Lung (tissue), 12 donors: Measurements from ENCODE around the gene PXYLP1. TPM values are rescaled to one million over a fixed set of nuclear protein-coding genes. Genes with fewer than 3 reads are reported as not detected.
A peak's percentile ranks its signal among the peaks of the same experiment; 100 is the strongest.

Experiments used
- ATAC-seq: fragments of 200-7000 bp; cut with Tn5 transposase; one replicate; pipeline ENCODE4 v1.9.1; 2020; ENCODE audit warnings: moderate number of reproducible peaks; ENCODE audit not compliant: insufficient read depth, low FRiP score
- DNase-seq, 3 donors: peaks; one replicate each; pipeline ENCODE4 v3.0.0-alpha.2; 2013 to 2017
- H3K27ac ChIP-seq, 2 donors: one replicate each; pipeline ENCODE4 v1.5.1; 2013; ENCODE audit warnings: mild to moderate bottlenecking in 2 of 2, moderate library complexity in 2 of 2, control low read depth in 1 of 2, inconsistent platforms in 1 of 2, low read depth in 1 of 2, low read length in 1 of 2
- H3K27me3 ChIP-seq, 3 donors: one replicate each; pipeline ENCODE4 v1.5.1; 2013; ENCODE audit warnings: low read length in 2 of 3; ENCODE audit not compliant: control insufficient read depth in 3 of 3, insufficient read depth in 3 of 3
- H3K36me3 ChIP-seq, 4 donors: one replicate each; pipeline ENCODE4 v1.5.1; 2013; ENCODE audit warnings: low read length in 4 of 4, mild to moderate bottlenecking in 1 of 4, moderate library complexity in 1 of 4; ENCODE audit not compliant: control insufficient read depth in 4 of 4, insufficient read depth in 4 of 4
- H3K4me1 ChIP-seq, 5 donors: one replicate each; pipeline ENCODE4 v1.5.1; 2013; ENCODE audit warnings: low read length in 5 of 5, mild to moderate bottlenecking in 2 of 5, moderate library complexity in 1 of 5; ENCODE audit not compliant: control insufficient read depth in 5 of 5, insufficient read depth in 5 of 5
- H3K4me3 ChIP-seq: one replicate; pipeline ENCODE4 v1.5.1; 2013; ENCODE audit warnings: mild to moderate bottlenecking, control low read depth, moderate library complexity
- H3K9ac ChIP-seq, 2 donors: one replicate each; pipeline ENCODE4 v1.5.1; 2013; ENCODE audit warnings: low read length in 2 of 2, control low read depth in 1 of 2; ENCODE audit not compliant: insufficient read depth in 1 of 2
- H3K9me3 ChIP-seq, 4 donors: one replicate each; pipeline ENCODE4 v1.5.1; 2013; ENCODE audit warnings: low read length in 3 of 4, mild to moderate bottlenecking in 1 of 4, moderate library complexity in 1 of 4; ENCODE audit not compliant: control insufficient read depth in 4 of 4, insufficient read depth in 3 of 4
- CTCF ChIP-seq: IDR thresholded peaks from 2 replicates; pipeline ENCODE4 v1.5.1; 2012; ENCODE audit warnings: mild to moderate bottlenecking; ENCODE audit errors: control extremely low read depth, extremely low read depth
- WGBS, 2 donors: extraction: QIAGEN DNeasy Blood & Tissue Kit; methylation state at CpG; one replicate each; pipeline ENCODE4 v1.1.7; 2013; 5-methylcytosine and 5-hydroxymethylcytosine counted together
- polyA plus RNA-seq, 2 donors: library from polyadenylated mRNA; stranded (reverse); fragments of 200-250 nt; gene quantifications; one replicate each; pipeline ENCODE4 v1.2.1, GENCODE V29; 2013
- total RNA-seq, 2 donors: library from RNA; depleted of rRNA in 1 of 2; stranded (reverse); fragments of >200 nt in 1 of 2; gene quantifications; one replicate each; pipeline ENCODE4 v1.2.1, GENCODE V29; 2014 to 2021
- donor health status: control.
- donor health status: control.
- donor health status: Bipolar disorder and iron deficiency.
- donor health status: healthy.
- donor health status: DM: yes; HTN: yes; CAD: no.

The PXYLP1 gene
- total and polyA plus RNA-seq, 4 donors: 6.3 to 17.8 (median 7.4) TPM

GRCh38 chr3:141274411-141275031, 42.9 kb downstream of the PXYLP1 start:
- TF ChIP-seq CTCF: no peak
- no peak for ATAC-seq
- H3K36me3 ChIP-seq: peaks cover 0 to 2% (median 0%) of the 10 kb centered on the region in 4 donors
- no peaks in the 10 kb centered on the region for H3K27me3 ChIP-seq
- H3K9ac ChIP-seq: no peak overlapping the region
- H3K4me1 ChIP-seq: peaks cover 0 to 10% (median 0%) of the 10 kb centered on the region in 5 donors
- WGBS, 2 donors: 90 to 92% methylated on average over 10 of the region's 10 CpGs
- no peak overlapping the region for H3K4me3 ChIP-seq
- no peaks in the 10 kb centered on the region for H3K9me3 ChIP-seq
- no peak overlapping the region for H3K27ac ChIP-seq
- DNase-seq: no peak

- Histone ChIP-seq H3K27me3 (no peaks in the 10 kb centered on the region), H3K9me3 (no peaks in the 10 kb centered on the region), H3K9ac (no peak overlapping the region), H3K4me1 (peaks cover 0 to 10% (median 0%) of the 10 kb centered on the region in 5 donors), H3K4me3 (no peak overlapping the region), H3K36me3 (peaks cover 0 to 2% (median 0%) of the 10 kb centered on the region in 4 donors), H3K27ac (no peak overlapping the region)
- DNase-seq (no peak), ATAC-seq (no peak)
- WGBS, 2 donors: 58 to 68% methylated on average over 1 of the region's 1 CpG
- TF ChIP-seq CTCF: no peak
Measured at GRCh38 chr3:141275032-141275422, 43.4 kb downstream of the PXYLP1 start.

- TF ChIP-seq CTCF: no peak
- Histone ChIP-seq H3K27ac (no peak overlapping the region), H3K27me3 (no peaks in the 10 kb centered on the region), H3K9me3 (no peaks in the 10 kb centered on the region), H3K4me3 (no peak overlapping the region), H3K4me1 (peaks cover 0 to 10% (median 0%) of the 10 kb centered on the region in 5 donors), H3K9ac (no peak overlapping the region), H3K36me3 (peaks cover 0 to 3% (median 0%) of the 10 kb centered on the region in 4 donors)
- WGBS, 2 donors: 73 to 76% methylated on average over 2 of the region's 2 CpGs
- ATAC-seq (no peak), DNase-seq (no peak)
Measured at GRCh38 chr3:141275511-141275910, 43.9 kb downstream of the PXYLP1 start.

GRCh38 chr3:141275973-141276372, 44.3 kb downstream of the PXYLP1 start:
- Histone ChIP-seq H3K27me3 (no peaks in the 10 kb centered on the region), H3K4me1 (peaks cover 0 to 10% (median 0%) of the 10 kb centered on the region in 5 donors), H3K4me3 (no peak overlapping the region), H3K9me3 (no peaks in the 10 kb centered on the region), H3K9ac (no peak overlapping the region), H3K27ac (no peak overlapping the region), H3K36me3 (peaks cover 0 to 5% (median 1%) of the 10 kb centered on the region in 4 donors)
- DNase-seq: peak in 2 of 3 donors; percentile 52 to 61
- TF ChIP-seq CTCF: no peak
- ATAC-seq: peak; percentile 39
- 52 to 68% methylated on average over 7 of the region's 7 CpGs for WGBS, 2 donors
